ENCODE measurements around the gene FOXS1. TPM values are rescaled to one million over a fixed set of nuclear protein-coding genes. Genes with fewer than 3 reads are reported as not detected.

The FOXS1 gene
- total RNA-seq, 2 donors from 2014 or later: not detected

DNA sequence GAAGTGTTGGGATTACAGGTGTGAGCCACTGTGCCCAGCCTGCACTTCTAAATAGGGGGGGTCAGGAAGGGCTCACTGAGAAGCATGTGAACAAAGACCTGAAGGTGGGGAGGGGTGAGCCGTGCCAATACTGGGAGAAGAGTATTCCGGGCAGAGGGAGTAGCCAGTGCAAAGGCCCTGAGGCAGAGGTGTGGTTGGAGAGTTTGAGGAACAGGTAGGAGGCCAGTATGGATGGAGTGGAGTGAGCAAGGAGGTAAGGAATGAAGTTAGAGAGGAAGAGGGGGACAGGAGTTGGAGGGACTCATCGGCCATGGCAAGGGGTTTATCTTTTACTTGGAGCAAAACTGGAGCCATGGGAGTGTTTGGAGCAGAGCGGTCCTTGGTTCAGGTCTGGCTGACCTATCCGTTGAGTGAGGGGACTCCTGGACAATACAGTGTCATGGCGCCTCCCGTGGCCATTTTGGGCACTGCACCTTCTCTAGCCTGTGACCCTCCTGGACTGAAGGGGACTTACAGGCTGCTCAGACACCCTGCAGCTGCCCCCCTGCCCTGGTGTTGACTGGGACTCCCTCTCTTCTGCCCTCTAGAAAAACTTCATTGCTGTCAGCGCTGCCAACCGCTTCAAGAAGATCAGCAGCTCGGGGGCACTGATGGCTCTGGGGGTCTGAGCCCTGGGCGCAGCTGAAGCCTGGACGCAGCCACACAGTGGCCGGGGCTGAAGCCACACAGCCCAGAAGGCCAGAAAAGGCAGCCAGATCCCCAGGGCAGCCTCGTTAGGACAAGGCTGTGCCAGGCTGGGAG, 12.1 kb downstream of the FOXS1 start:
- TF ChIP-seq, protein P1, sequence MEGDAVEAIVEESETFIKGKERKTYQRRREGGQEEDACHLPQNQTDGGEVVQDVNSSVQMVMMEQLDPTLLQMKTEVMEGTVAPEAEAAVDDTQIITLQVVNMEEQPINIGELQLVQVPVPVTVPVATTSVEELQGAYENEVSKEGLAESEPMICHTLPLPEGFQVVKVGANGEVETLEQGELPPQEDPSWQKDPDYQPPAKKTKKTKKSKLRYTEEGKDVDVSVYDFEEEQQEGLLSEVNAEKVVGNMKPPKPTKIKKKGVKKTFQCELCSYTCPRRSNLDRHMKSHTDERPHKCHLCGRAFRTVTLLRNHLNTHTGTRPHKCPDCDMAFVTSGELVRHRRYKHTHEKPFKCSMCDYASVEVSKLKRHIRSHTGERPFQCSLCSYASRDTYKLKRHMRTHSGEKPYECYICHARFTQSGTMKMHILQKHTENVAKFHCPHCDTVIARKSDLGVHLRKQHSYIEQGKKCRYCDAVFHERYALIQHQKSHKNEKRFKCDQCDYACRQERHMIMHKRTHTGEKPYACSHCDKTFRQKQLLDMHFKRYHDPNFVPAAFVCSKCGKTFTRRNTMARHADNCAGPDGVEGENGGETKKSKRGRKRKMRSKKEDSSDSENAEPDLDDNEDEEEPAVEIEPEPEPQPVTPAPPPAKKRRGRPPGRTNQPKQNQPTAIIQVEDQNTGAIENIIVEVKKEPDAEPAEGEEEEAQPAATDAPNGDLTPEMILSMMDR (conservative IDR thresholded peaks at IDR 0.05): peak; percentile 99
- H3K9ac ChIP-seq (ENCODE audit: extremely low read depth, low read length, poor library complexity, severe bottlenecking): no peak overlapping the region
- no peaks in the 10 kb centered on the region for H3K27me3 ChIP-seq (ENCODE audit: control insufficient read depth, insufficient read depth, low read length, poor library complexity, severe bottlenecking)
- no peaks in the 10 kb centered on the region for H3K36me3 Mint-ChIP-seq (ENCODE audit: low read depth)
- H3K27me3 Mint-ChIP-seq (ENCODE audit: insufficient read depth): no peaks in the 10 kb centered on the region
- peak overlapping the region; percentile 77 for H3K27ac ChIP-seq (ENCODE audit: low read depth, low read length)
- WGBS, 2 experiments (ENCODE audit: insufficient coverage in 1 of 2, insufficient read length in 1 of 2): 66 to 69% methylated on average over 12 to 14 of the region's 14 CpGs
- H3K4me3 Mint-ChIP-seq: no peak overlapping the region
- H3K9me3 Mint-ChIP-seq: no peaks in the 10 kb centered on the region
- peaks cover 9% of the 10 kb centered on the region for H3K4me1 Mint-ChIP-seq
- no peaks in the 10 kb centered on the region for H3K9me3 ChIP-seq (ENCODE audit: control insufficient read depth, low read length)
- H3K4me1 ChIP-seq (ENCODE audit: control insufficient read depth, insufficient read depth, low read length): peaks cover 3% of the 10 kb centered on the region
- no peak overlapping the region for H3K4me3 ChIP-seq (ENCODE audit: low read length)
- no peaks in the 10 kb centered on the region for H3K36me3 ChIP-seq (ENCODE audit: control insufficient read depth, insufficient read depth, low read length)
- H3K27ac Mint-ChIP-seq: no peak overlapping the region
- DNase-seq: peak; percentile 99

DNA sequence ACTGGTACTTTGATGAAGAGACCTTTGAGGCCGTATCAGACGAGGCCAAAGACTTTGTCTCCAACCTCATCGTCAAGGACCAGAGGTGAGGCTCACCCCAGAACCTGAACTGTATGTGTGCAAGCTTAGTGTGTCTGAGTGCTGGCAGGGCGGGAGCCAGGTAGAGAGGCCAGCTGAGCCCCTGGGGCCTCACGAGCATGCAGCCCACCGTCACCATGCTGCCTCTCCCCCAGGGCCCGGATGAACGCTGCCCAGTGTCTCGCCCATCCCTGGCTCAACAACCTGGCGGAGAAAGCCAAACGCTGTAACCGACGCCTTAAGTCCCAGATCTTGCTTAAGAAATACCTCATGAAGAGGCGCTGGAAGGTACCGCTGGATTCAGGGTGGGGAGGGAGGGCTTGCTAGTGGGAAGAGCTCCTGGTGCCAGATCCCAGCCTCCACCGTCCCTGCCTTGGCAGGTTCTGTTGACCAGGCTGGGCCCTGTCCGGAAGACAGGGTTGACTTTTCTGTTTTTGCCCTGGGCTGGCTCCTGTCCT, 13.6 kb downstream of the FOXS1 start:
- no peaks in the 10 kb centered on the region for H3K27me3 ChIP-seq (ENCODE audit: control insufficient read depth, insufficient read depth, low read length, poor library complexity, severe bottlenecking)
- Mint-ChIP-seq H3K36me3 (ENCODE audit: low read depth) (no peaks in the 10 kb centered on the region), H3K27ac (no peak overlapping the region), H3K4me3 (no peak overlapping the region), H3K27me3 (ENCODE audit: insufficient read depth) (no peaks in the 10 kb centered on the region), H3K9me3 (no peaks in the 10 kb centered on the region), H3K4me1 (peaks cover 3% of the 10 kb centered on the region)
- no peak overlapping the region for H3K27ac ChIP-seq (ENCODE audit: low read depth, low read length)
- peaks cover 3% of the 10 kb centered on the region for H3K4me1 ChIP-seq (ENCODE audit: control insufficient read depth, insufficient read depth, low read length)
- no peaks in the 10 kb centered on the region for H3K9me3 ChIP-seq (ENCODE audit: control insufficient read depth, low read length)
- H3K4me3 ChIP-seq (ENCODE audit: low read length): no peak overlapping the region
- 96 to 97% methylated on average over 10 to 17 of the region's 17 CpGs for WGBS, 2 experiments (ENCODE audit: insufficient coverage in 1 of 2, insufficient read length in 1 of 2)
- no peak for DNase-seq
- TF ChIP-seq, protein P1 (conservative IDR thresholded peaks at IDR 0.05): no peak
- no peaks in the 10 kb centered on the region for H3K36me3 ChIP-seq (ENCODE audit: control insufficient read depth, insufficient read depth, low read length)
- H3K9ac ChIP-seq (ENCODE audit: extremely low read depth, low read length, poor library complexity, severe bottlenecking): no peak overlapping the region

DNA sequence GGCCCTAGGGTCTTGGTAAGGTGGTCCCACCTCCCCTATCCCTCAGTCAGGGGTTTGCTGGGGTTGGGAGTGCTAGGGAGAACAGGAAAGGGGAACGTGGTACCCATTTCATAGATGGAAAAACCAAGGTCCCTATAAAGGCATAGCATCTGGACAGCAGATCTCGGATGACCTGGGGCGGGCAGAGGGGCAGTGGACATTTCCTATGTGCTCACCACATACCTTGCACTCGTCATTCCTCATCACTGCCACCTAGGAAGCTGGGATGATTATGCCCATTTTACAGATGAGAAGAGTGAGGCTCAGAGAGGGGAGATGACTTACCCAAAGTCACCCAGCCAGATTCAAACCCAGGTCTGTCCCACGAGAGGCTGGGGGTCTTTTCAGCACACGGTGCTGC, 14.2 kb downstream of the FOXS1 start:
- peaks cover 3% of the 10 kb centered on the region for H3K4me1 Mint-ChIP-seq
- DNase-seq: no peak
- Histone ChIP-seq H3K9me3 (ENCODE audit: control insufficient read depth, low read length) (no peaks in the 10 kb centered on the region), H3K9ac (ENCODE audit: extremely low read depth, low read length, poor library complexity, severe bottlenecking) (no peak overlapping the region), H3K36me3 (ENCODE audit: control insufficient read depth, insufficient read depth, low read length) (no peaks in the 10 kb centered on the region), H3K27ac (ENCODE audit: low read depth, low read length) (no peak overlapping the region), H3K4me1 (ENCODE audit: control insufficient read depth, insufficient read depth, low read length) (peaks cover 3% of the 10 kb centered on the region), H3K4me3 (ENCODE audit: low read length) (no peak overlapping the region), H3K27me3 (ENCODE audit: control insufficient read depth, insufficient read depth, low read length, poor library complexity, severe bottlenecking) (no peaks in the 10 kb centered on the region)
- TF ChIP-seq, protein P1 (conservative IDR thresholded peaks at IDR 0.05): no peak
- no peak overlapping the region for H3K27ac Mint-ChIP-seq
- no peaks in the 10 kb centered on the region for H3K9me3 Mint-ChIP-seq
- H3K36me3 Mint-ChIP-seq (ENCODE audit: low read depth): no peaks in the 10 kb centered on the region
- WGBS, 2 experiments (ENCODE audit: insufficient coverage in 1 of 2, insufficient read length in 1 of 2): 86 to 100% methylated on average over 2 to 6 of the region's 6 CpGs
- H3K27me3 Mint-ChIP-seq (ENCODE audit: insufficient read depth): no peaks in the 10 kb centered on the region
- no peak overlapping the region for H3K4me3 Mint-ChIP-seq

All from endodermal cell (in vitro differentiated cells).